Stimulated activated CD4-positive, alpha-beta T cell treated with anti-CD3 and anti-CD28 coated beads, Interleukin-15, amount 100 ng/mL, for 24 hours (primary cell): ENCODE measurements around the gene AKR1C8.

Experiments
- DNase-seq: peaks from one replicate; pipeline ENCODE4 v3.0.0-alpha.2; 2020

Gene AKR1C8

DNA sequence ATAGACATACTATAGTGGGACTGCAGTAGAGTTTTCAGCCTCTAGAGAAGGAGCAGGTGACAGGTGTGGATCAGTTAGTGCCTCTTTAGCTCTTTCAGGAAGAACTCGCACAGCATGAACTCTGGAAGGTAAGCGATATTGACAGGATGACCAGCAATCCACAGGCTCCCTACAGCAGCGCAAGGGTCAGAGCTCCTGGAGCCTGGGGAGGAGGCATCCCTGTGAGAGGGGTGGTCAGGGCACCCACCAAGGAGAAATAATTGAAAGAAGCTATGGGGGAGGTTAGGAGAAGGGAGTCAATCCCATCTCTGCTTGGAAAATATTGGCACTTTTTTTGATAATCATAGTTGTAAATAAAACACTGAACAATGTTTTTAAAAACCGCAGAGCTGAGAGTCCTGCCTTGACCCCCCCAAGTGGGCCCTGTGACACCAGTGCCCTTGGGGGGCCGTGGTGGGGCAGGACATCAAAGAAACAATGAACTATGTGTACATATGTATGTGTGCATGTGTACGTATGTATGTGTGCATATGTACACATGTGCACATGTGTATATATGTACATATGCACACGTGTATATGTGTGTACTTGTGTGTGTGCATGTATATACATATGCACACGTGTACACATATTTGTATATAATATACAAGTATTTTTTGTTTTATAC, 77.0 kb downstream of the AKR1C8 start:
- no peak for DNase-seq

DNA sequence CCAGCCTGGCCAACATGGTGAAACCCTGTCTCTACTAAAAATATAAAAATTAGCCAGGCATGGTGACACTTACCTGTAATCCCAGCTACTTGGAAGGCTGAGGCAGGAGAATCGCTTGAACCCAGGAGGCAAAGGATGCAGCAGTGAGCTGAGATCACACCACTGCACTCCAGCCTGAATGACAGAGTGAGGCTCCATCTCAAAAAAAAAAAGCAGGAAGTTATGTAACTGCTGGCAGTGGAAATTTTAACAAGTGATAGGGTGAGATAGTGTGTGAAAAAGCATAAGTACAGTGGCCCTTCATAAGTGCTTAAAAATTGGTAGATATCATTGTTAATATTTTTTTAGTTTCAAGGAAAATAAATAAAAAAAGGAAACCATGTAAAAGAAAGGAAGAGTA, 78.4 kb downstream of the AKR1C8 start:
- DNase-seq: no peak

DNA sequence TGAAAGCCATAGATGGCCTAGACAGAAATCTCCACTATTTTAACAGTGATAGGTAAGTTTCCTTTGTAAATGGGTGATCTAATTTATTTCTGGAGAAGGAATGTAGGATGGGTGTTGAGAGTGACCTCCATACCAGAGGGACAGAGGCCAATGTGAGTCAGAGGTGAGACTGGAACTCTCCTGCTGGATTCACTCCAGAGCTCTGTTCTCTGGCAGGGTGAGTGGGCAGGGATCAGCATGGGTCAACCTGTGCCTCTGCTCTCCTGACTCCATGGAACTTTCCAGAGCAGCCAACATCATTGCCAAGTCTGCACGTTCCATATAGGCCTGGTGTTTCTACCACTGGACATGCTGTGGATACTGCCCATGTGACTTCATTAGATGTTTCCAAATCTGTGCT, 79.3 kb downstream of the AKR1C8 start:
- DNase-seq: no peak
